GM12878 (cell line): ENCODE data around the gene ADAMTS17. TPM values are rescaled to one million over a fixed set of nuclear protein-coding genes. Genes with fewer than 3 reads are reported as not detected.

Experiments
- ATAC-seq: fragments of 200-7000 bp; cut with Tn5 transposase; 3 replicates; pipeline ENCODE4 v1.9.1; 2020; ENCODE audit warnings: mild to moderate bottlenecking, moderate library complexity
- BruUV-seq: library from RNA; stranded (reverse); fragments of 400-500 nt; replicated peaks from 2 replicates; lab custom pipeline; 2021; lab: Mats Ljungman, UMichigan
- CTCF ChIA-PET: fragments of 300-600 bp; sonication (Branson Sonifier 250); formaldehyde crosslinking; extraction: SDS; loops from one replicate; lab custom pipeline; 2021; ENCODE audit warnings: inconsistent platforms; lab: Yijun Ruan, JAX
- POLR2A ChIA-PET: fragments of 350-600 bp; formaldehyde crosslinking; extraction: SDS; loops from one replicate; lab custom pipeline; 2021; ENCODE audit warnings: inconsistent platforms; lab: Charles Lee
- RAD21 ChIA-PET: fragments of 300-600 bp; sonication (Branson Sonifier 250); formaldehyde crosslinking; loops from one replicate; lab custom pipeline; 2023; ENCODE audit warnings: antibody characterized with exemption; ENCODE audit not compliant: unreplicated experiment; lab: Charles Lee
- SMC1A ChIA-PET: fragments of 300-600 bp; sonication (Branson Sonifier 250); formaldehyde crosslinking; loops from one replicate; lab custom pipeline; 2023; ENCODE audit not compliant: unreplicated experiment, uncharacterized antibody; lab: Charles Lee
- DNase-seq: peaks from one replicate; pipeline ENCODE4 v3.0.0-alpha.2; 2011; ENCODE audit warnings: low read depth, low spot score
- FAIRE-seq: peaks from 3 replicates; lab custom pipeline; 2011; peaks lifted over from hg19 to GRCh38; lab: Jason Lieb, UNC
- H2AFZ ChIP-seq: 2 replicates; pipeline ENCODE4 v1.6.0; 2011; ENCODE audit warnings: low read depth, low read length, control low read depth; ENCODE audit not compliant: control insufficient read depth
- H3K27ac ChIP-seq: 2 replicates; pipeline ENCODE4 v1.5.1; 2011; ENCODE audit warnings: control low read depth; ENCODE audit not compliant: control insufficient read depth, insufficient read depth
- H3K27me3 ChIP-seq, 2 experiments: replicated peaks in 1 of 2; 2 replicates each; pipeline versions ENCODE4 v1.6.0 to v1.6.1; 2011; ENCODE audit warnings: low read length in 1 of 2; ENCODE audit not compliant: control insufficient read depth in 2 of 2, insufficient read depth in 2 of 2
- H3K36me3 ChIP-seq, 2 experiments: 2 replicates each; pipeline ENCODE4 v1.5.1; 2011; ENCODE audit warnings: low read length in 1 of 2; ENCODE audit not compliant: control insufficient read depth in 2 of 2, insufficient read depth in 2 of 2
- H3K4me1 ChIP-seq: 2 replicates; pipeline ENCODE4 v1.6.1; 2011; ENCODE audit warnings: mild to moderate bottlenecking, low read length, moderate library complexity, mixed read lengths; ENCODE audit not compliant: control insufficient read depth, insufficient read depth
- H3K4me2 ChIP-seq: 2 replicates; pipeline ENCODE4 v1.6.0; 2011; ENCODE audit warnings: control low read depth; ENCODE audit not compliant: control insufficient read depth, insufficient read depth
- H3K4me3 ChIP-seq: fragments of 200-600 bp; sonication (generic); 2 replicates; pipeline ENCODE4 v1.5.1; 2016
- H3K79me2 ChIP-seq: 2 replicates; pipeline ENCODE4 v1.6.0; 2011; ENCODE audit warnings: low read length; ENCODE audit not compliant: control insufficient read depth, insufficient read depth
- H3K9ac ChIP-seq: 2 replicates; pipeline ENCODE4 v1.8.0; 2011; ENCODE audit warnings: low read length, control low read depth, mixed read lengths; ENCODE audit not compliant: control insufficient read depth, insufficient read depth
- H3K9me3 ChIP-seq: replicated peaks from 3 replicates; pipeline ENCODE4 v1.5.1; 2011; ENCODE audit warnings: mild to moderate bottlenecking, low read length; ENCODE audit not compliant: control insufficient read depth, insufficient read depth
- H4K20me1 ChIP-seq: 2 replicates; pipeline ENCODE4 v1.6.0; 2011; ENCODE audit not compliant: control insufficient read depth, insufficient read depth
- BACH1 ChIP-seq: fragments of 450-650 bp; IDR thresholded peaks from 2 replicates; pipeline ENCODE4 v1.6.1; 2017; ENCODE audit warnings: mild to moderate bottlenecking, borderline replicate concordance
- ELK1 ChIP-seq: IDR thresholded peaks from 2 replicates; pipeline ENCODE4 v1.6.1; 2012; ENCODE audit warnings: low read depth, low read length, improper control_type of control experiment
- HCFC1 ChIP-seq: fragments of 150-350 bp; IDR thresholded peaks from 2 replicates; pipeline ENCODE4 v1.6.1; 2014; ENCODE audit warnings: low read length
- LARP7 ChIP-seq: fragments of 450-650 bp; IDR thresholded peaks from 2 replicates; pipeline ENCODE4 v1.6.1; 2017; ENCODE audit warnings: mild to moderate bottlenecking
- NBN ChIP-seq: fragments of 450-650 bp; IDR thresholded peaks from 2 replicates; pipeline ENCODE4 v1.6.1; 2016
- PAX8 ChIP-seq: fragments of 450-650 bp; IDR thresholded peaks from 2 replicates; pipeline ENCODE4 v1.6.1; 2017; ENCODE audit warnings: mild to moderate bottlenecking, moderate library complexity
- SKIL ChIP-seq: fragments of 450-650 bp; IDR thresholded peaks from 2 replicates; pipeline ENCODE4 v1.6.1; 2017; ENCODE audit warnings: mild to moderate bottlenecking, low read depth, inconsistent platforms; ENCODE audit not compliant: poor library complexity, severe bottlenecking
- ZBED1 ChIP-seq: IDR thresholded peaks from 2 replicates; pipeline ENCODE4 v1.6.1; 2016; ENCODE audit warnings: borderline replicate concordance
- ZNF592 ChIP-seq: fragments of 450-650 bp; IDR thresholded peaks from 2 replicates; pipeline ENCODE4 v1.6.1; 2017; ENCODE audit warnings: mild to moderate bottlenecking, moderate library complexity
- WGBS: methylation state at CpG from one replicate; pipeline ENCODE4 v1.1.6; 2016; ENCODE audit warnings: low lambda C conversion rate; ENCODE audit not compliant: insufficient replicate concordance, insufficient coverage; ENCODE audit errors: missing lambda C conversion rate; 5-methylcytosine and 5-hydroxymethylcytosine counted together
- in situ Hi-C: fragments of 300-500 bp; cut with MboI; formaldehyde crosslinking; loops from 9 replicates; pipeline ENCODE4 v1.14.3; 2018; ENCODE audit warnings: mixed read lengths
- intact Hi-C: fragments of 100-400 bp; cut with micrococcal nuclease; formaldehyde crosslinking; loops from one replicate; pipeline ENCODE4 v1.14.2; 2022; ENCODE audit not compliant: unreplicated experiment
- polyA plus RNA-seq, 11 experiments: library from polyadenylated mRNA; depleted of rRNA in 4 of 11; unstranded in 6 of 11; stranded (reverse) in 5 of 11; fragments of >200 nt; fragmentation: Nextera tagmentation in 4 of 11; fragmentation: Illumina TruSeq in 1 of 11; extraction: Ambion mirVana in 4 of 11; extraction: Trizol in 1 of 11; gene quantifications; 1 replicate in 1 of 11; 2 replicates in 10 of 11; pipeline versions ENCODE4 v1.2.1 to v1.2.3, GENCODE V29; 2011 to 2016; ENCODE audit warnings: inconsistent platforms in 2 of 11, missing spikeins in 2 of 11, low read depth in 1 of 11
- total RNA-seq, 4 experiments: library from RNA; depleted of rRNA in 3 of 4; stranded (reverse); fragments of >200 nt in 3 of 4; fragmentation: Illumina TruSeq in 1 of 4; extraction: Trizol in 1 of 4; gene quantifications; 2 replicates each; pipeline versions ENCODE4 v1.2.1 to v1.2.3, GENCODE V29; 2013 to 2021
- TF ChIP-seq, protein P1 (sequence below): fragments of 450-650 bp; IDR thresholded peaks from 2 replicates; pipeline ENCODE4 v1.6.1; 2017; ENCODE audit warnings: borderline replicate concordance
- TF ChIP-seq, protein P2 (sequence below): fragments of 450-650 bp; IDR thresholded peaks from 2 replicates; pipeline ENCODE4 v1.6.1; 2018; ENCODE audit warnings: mild to moderate bottlenecking, low read depth, moderate library complexity; ENCODE audit not compliant: partially characterized antibody

ADAMTS17 gene
- total and polyA plus RNA-seq, 10 of the 15 experiments (the other 5 are each of a cell fraction or from before 2014, with no cell fraction given): 0.04 to 0.50 (median 0.10) TPM; not detected in 4

DNA sequence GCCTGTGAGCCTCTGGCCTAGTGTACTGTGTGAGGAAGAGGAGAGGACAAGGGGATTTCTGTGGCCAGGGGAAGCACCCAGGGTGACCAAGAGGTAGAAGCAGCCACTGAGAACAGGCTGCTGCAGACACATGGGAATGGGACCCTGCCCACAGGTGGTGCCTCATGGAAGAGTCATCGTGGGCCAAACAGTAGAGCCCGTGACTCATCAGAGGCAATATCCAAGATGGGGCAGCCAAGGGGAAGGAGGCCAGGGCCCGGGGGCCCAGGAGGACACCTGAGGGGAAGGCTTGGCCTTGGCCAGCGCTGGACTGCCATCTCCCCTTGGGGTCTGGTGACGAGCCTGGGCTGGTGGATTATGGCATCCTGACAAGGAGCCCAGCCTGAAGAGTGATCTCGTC lies 333.5 kb downstream of the ADAMTS17 start (continued):
- TF ChIP-seq ZNF592: no peak
- TF ChIP-seq HCFC1: no peak
- TF ChIP-seq SKIL: no peak

GRCh38 chr15:100007609-100008008 lies 334.2 kb downstream of the ADAMTS17 start:
- FAIRE-seq (no peak), ATAC-seq (no peak), DNase-seq (no peak)
- RAD21 ChIA-PET: no interaction called here
- POLR2A ChIA-PET: no interaction called here
- Histone ChIP-seq H3K4me1 (no peaks in the 10 kb centered on the region), H3K79me2 (no peaks in the 10 kb centered on the region), H3K27me3 (no peaks in the 10 kb centered on the region), H3K4me3 (no peak overlapping the region), H3K4me2 (no peak overlapping the region), H3K27ac (no peak overlapping the region), H2AFZ (no peak overlapping the region), H3K9me3 (no peaks in the 10 kb centered on the region), H3K36me3 (no peaks in the 10 kb centered on the region), H4K20me1 (no peaks in the 10 kb centered on the region), H3K9ac (no peak overlapping the region)
- TF ChIP-seq, protein P1, sequence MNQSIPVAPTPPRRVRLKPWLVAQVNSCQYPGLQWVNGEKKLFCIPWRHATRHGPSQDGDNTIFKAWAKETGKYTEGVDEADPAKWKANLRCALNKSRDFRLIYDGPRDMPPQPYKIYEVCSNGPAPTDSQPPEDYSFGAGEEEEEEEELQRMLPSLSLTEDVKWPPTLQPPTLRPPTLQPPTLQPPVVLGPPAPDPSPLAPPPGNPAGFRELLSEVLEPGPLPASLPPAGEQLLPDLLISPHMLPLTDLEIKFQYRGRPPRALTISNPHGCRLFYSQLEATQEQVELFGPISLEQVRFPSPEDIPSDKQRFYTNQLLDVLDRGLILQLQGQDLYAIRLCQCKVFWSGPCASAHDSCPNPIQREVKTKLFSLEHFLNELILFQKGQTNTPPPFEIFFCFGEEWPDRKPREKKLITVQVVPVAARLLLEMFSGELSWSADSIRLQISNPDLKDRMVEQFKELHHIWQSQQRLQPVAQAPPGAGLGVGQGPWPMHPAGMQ: no peak
- TF ChIP-seq ELK1 (no peak), LARP7 (no peak), BACH1 (no peak), NBN (no peak), ZBED1 (no peak), PAX8 (no peak)
- TF ChIP-seq, protein P2, sequence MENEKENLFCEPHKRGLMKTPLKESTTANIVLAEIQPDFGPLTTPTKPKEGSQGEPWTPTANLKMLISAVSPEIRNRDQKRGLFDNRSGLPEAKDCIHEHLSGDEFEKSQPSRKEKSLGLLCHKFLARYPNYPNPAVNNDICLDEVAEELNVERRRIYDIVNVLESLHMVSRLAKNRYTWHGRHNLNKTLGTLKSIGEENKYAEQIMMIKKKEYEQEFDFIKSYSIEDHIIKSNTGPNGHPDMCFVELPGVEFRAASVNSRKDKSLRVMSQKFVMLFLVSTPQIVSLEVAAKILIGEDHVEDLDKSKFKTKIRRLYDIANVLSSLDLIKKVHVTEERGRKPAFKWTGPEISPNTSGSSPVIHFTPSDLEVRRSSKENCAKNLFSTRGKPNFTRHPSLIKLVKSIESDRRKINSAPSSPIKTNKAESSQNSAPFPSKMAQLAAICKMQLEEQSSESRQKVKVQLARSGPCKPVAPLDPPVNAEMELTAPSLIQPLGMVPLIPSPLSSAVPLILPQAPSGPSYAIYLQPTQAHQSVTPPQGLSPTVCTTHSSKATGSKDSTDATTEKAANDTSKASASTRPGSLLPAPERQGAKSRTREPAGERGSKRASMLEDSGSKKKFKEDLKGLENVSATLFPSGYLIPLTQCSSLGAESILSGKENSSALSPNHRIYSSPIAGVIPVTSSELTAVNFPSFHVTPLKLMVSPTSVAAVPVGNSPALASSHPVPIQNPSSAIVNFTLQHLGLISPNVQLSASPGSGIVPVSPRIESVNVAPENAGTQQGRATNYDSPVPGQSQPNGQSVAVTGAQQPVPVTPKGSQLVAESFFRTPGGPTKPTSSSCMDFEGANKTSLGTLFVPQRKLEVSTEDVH: no peak
- SMC1A ChIA-PET: no interaction called here
- 46% methylated on average over 10 of the region's 10 CpGs for WGBS
- intact Hi-C loops: no loop called here
- in situ Hi-C loops: no loop called here
- BruUV-seq: no TSS peak
- CTCF ChIA-PET: no interaction called here
